Superior temporal gyrus (tissue), 1 donor: ENCODE results near the gene SLC4A1AP.

Experiments used
- DNase-seq: peaks from one replicate; pipeline ENCODE4 v3.0.0-alpha.2; 2016; ENCODE audit errors: extremely low spot score

SLC4A1AP gene

GRCh38 chr2:27721335-27721734 is 57.6 kb downstream of the SLC4A1AP start:
- DNase-seq: no peak

DNA sequence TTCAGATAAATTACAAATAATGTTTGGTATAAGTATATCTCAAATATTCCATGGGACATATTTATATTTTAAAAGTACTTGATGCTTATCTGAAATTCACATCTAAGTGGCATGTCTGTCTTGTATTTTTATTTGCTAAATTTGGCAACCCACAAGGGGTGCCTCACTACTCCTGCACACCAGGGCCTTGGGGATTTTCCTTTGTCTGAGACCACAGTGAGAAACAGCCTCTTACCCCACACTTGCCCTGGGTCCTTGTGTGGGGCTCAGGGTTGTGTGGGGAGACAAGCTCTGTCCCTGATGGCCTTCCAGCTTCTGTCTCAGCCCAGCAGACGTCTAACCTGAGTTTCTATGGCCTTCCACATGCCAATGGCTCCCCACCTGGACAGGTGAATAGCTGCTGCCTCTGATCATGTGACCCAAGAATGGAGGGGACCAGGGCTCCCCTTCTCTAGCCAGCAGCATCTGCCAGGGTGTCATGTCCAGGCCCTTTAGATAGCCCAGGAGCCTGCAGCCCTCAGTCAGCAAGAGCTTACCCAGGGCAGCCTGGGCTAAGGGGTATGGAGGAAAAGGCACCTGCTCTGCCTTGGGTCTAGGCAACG is 58.3 kb downstream of the SLC4A1AP start:
- DNase-seq: no peak

DNA sequence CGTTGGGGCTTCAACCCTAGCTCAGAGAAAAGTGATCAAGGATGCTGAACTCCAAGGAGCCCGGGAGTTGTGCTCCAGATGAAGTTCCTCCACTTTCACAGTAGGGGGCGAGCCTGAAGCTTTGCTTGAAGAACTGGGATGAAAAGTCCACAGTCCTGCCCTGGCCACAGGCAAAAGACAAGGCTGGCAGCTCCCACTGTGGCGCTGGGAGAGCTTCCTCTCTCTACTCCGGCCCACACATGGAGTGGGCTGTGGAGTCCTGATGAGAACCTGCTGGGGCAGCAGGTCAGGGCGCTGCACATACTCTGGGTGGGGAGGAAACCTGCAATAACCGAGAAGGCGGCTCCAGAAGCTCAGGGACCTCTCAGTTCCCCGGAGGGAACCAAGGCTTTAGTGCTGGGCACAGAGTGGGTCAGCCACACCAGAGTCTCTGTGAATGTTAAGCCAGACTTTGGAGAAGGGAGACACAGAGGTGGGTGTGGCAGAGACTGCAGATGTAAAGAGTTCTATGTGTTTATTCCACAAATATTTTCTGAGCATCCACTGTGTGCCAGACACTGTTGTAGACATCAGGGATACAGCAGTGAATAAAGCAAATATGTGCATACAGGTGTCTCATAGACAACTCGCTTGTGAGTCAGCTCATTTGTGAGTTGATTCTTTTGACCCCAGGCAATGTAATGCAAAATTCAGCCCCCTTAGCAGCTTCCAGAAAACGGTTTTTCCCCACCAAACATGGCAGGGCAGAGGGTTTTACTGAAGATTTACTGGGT is 59.9 kb downstream of the SLC4A1AP start:
- DNase-seq: peak; percentile 86

DNA sequence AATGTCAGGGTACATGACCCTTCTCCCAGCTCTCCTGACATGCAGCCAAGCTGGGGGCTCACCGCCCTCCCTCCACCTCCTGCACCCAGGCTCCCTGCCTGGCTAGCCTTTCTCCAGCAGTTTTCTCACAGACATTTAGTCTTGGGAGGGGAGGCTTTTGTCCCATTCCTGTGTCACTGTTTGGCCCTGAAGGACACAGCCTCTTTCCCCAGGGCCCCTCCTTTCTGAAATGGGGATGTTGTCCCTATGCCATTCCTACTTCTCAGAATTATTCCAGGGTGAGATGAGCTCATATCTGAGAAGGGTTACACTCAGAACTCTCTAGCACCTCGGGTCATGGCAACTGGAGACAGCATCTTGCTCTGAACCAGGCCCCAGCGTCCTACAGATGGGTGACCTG is 60.5 kb downstream of the SLC4A1AP start:
- DNase-seq: no peak

- peak; percentile 27 for DNase-seq
Measured at GRCh38 chr2:27724905-27725701, 61.4 kb downstream of the SLC4A1AP start.

DNA sequence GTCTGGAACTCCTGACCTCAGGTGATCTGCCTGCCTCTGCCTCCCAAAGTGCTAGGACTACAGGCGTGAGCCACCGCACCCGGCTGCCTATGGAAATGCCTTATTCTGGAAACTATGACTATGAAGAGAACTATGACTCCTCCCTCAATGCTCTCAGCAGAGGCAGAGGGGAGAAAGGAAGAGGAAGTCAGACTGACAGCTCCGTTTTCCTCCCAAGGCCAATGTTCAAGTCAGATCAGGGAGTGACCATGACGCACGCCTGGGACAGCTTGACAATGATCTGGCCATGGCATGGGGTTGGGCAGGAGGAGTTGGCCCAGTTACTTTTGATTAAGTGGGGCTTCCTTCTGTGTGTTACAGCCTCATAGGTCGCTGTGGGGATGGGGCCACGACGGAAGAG is 63.6 kb downstream of the SLC4A1AP start:
- no peak for DNase-seq

DNA sequence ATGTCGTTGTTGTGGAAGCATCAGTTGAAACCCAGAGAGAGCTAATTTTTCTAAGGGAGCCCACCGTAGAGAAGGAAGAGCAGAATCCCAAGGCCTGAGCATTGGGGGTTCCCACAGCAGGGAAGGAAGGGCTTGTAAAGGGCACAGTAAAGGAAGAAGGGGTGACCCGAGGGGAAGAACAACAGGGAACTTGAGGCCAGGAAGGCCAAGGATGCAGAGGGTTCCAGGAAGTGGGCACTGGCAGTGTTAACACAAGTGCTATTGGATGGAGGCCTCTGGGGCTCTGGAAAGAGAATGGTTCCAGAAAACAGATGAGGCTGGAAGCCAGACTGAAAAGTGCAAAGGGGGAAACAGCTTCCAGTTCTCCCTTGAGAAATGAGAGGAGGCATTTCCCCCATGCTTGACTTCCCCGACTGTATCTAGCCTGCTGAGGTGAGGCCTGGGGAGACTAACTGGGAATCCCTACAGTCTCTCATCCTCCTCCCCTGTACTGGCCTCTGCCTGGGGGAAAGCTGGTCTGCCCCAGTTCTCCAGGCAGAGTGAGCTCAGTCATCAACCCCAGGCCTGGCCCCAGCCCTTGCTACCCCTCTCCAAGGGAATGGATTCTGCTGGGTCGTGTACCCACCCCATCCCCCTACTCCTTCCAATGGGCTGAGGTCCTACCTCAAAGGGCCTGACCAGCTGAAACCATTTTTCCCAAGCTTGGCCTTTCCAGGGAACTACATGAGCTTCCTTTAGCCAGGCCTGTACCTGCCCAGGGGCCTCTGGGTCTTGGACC is 64.6 kb downstream of the SLC4A1AP start:
- no peak for DNase-seq

GRCh38 chr2:27729198-27729597 is 65.5 kb downstream of the SLC4A1AP start:
- no peak for DNase-seq

- DNase-seq: no peak
Measured at GRCh38 chr2:27729614-27730013, 65.9 kb downstream of the SLC4A1AP start.

DNA sequence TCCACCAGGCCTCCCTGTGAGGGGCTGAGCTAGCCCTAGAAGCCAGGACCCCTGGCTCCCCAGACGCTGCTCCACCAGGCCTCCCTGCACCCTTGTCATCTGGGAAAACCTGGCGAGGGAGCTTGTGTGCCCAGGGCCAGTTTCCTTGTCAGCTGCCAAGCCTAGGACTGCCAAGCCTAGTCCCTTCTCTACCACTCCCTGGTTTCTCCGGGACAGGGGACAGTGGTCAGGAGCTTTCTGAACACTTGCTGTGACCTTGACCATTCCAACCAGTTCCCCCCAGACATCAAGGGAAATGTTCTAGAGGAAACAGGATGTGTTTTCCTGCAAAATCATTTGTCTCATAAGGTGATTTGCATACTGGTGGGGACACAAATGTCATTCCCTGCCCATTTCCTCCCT is 66.6 kb downstream of the SLC4A1AP start:
- no peak for DNase-seq

GRCh38 chr2:27730980-27731691 is 67.4 kb downstream of the SLC4A1AP start:
- no peak for DNase-seq

DNA sequence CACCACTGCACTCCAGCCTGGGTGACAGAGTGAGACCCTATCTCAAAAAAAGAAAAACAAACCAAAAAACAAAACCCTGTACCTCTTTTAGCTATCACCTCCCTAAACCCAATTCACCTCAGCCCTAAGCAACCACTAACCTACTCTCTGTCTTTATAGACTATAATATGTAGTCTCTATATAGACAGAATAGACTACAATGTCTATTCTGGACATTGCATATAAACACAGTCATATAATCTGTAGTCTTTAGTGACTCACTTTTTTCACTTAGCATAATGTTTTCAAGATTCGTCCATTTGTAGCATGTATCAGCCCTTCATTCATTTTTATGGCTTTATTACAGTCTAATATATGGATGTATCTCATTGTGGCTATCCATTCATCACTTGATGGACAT is 70.6 kb downstream of the SLC4A1AP start:
- DNase-seq: no peak

GRCh38 chr2:27735263-27735904 is 71.7 kb downstream of the SLC4A1AP start:
- no peak for DNase-seq

- no peak for DNase-seq
Measured at GRCh38 chr2:27736031-27736889, 72.6 kb downstream of the SLC4A1AP start.

DNA sequence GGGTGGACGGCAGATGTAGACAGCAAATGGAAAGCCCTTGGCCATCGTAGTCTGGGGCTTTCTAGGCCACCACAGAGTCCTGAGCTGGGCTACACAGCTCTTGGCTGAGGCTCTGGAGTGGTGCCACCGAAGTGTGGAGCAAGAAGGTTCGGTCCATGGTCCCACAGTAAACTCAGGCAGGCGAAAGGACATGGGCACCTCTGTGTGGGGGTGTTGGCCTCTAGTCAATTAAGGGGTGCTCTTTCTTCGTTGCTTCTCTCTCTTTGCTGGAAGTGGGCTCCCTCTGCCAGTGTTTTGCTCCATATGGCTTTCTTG is 73.2 kb downstream of the SLC4A1AP start:
- no peak for DNase-seq

DNA sequence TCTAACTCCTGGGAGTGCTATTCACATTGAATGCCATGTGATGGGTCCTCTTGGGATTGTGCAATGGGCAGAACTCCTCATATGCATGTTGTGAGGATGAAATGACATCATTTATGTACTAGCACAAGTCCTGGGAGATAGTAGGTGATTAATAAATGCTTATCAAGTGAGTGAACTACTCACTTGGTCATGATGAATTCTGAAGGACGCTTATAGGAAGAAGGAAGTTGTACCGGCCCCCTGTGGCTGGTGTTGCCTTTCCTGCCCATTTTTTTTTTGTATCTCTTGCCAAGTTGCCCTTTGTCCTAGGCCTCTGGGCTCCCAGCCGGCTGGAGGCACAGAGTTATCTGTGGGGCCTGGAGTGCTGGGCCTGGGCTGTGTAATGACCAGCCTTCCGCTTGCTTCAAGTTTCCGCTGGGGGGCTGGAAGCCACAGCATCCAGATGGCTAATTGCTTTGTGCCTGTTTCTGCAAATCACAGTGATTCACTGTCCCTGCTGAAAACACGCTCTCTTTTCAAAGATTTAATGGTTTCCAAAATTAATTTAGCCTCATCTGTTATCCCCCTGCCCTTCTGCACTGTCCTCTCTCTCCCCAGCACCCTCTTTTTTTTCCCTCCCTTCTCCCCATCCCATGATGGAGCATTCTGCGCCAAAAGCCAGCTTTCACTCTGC is 74.1 kb downstream of the SLC4A1AP start:
- DNase-seq: no peak

- no peak for DNase-seq
Measured at GRCh38 chr2:27738349-27739057, 74.8 kb downstream of the SLC4A1AP start.

- DNase-seq: no peak
Measured at GRCh38 chr2:27739058-27739373, 75.3 kb downstream of the SLC4A1AP start.

GRCh38 chr2:27741673-27742072 is 78.0 kb downstream of the SLC4A1AP start:
- no peak for DNase-seq
